Measurements from ENCODE around the gene CCDC184.
A peak's percentile ranks its signal among the peaks of the same experiment; 100 is the strongest.

CCDC184 gene

GRCh38 chr12:48189331-48190125 is 6.1 kb downstream of the CCDC184 start:
- H3K27ac ChIP-seq: no peak overlapping the region
- TF ChIP-seq ZFX (IDR thresholded peaks at IDR 0.05; ENCODE audit: borderline replicate concordance) (no peak), CTCF (IDR thresholded peaks at IDR 0.05) (peak; percentile 97)

GRCh38 chr12:48191096-48191495 is 7.7 kb downstream of the CCDC184 start:
- no peak overlapping the region for H3K27ac ChIP-seq
- no peak for TF ChIP-seq CTCF (IDR thresholded peaks at IDR 0.05)
- no peak for TF ChIP-seq ZFX (IDR thresholded peaks at IDR 0.05; ENCODE audit: borderline replicate concordance)

- TF ChIP-seq ZFX (IDR thresholded peaks at IDR 0.05; ENCODE audit: borderline replicate concordance) (no peak), CTCF (IDR thresholded peaks at IDR 0.05) (no peak)
- H3K27ac ChIP-seq: no peak overlapping the region
Observed at GRCh38 chr12:48192861-48193260, 9.4 kb downstream of the CCDC184 start.

DNA sequence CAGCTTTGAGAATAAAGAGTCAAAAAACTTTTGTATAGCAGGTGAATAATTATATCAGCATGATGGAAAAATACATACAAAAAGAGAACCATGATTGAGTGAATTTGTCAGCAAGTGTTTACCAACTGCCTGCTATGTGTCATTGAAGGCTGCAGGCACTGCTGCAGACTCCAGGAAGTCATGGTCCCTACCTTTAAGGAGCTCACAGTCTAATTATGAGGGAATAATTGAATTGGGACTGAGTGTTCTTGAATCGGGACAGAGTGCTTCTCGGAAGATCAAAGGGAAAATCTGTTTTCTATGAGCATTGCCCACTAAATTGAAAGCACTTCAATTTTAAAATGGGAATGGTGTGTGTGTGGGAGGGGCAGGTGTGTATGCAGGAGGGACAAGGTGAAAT is 10.2 kb downstream of the CCDC184 start:
- TF ChIP-seq CTCF (IDR thresholded peaks at IDR 0.05): no peak
- no peak for TF ChIP-seq ZFX (IDR thresholded peaks at IDR 0.05; ENCODE audit: borderline replicate concordance)
- no peak overlapping the region for H3K27ac ChIP-seq

- no peak for TF ChIP-seq CTCF (IDR thresholded peaks at IDR 0.05)
- TF ChIP-seq ZFX (IDR thresholded peaks at IDR 0.05; ENCODE audit: borderline replicate concordance): no peak
- H3K27ac ChIP-seq: no peak overlapping the region
Observed at GRCh38 chr12:48194799-48195201, 11.4 kb downstream of the CCDC184 start.

DNA sequence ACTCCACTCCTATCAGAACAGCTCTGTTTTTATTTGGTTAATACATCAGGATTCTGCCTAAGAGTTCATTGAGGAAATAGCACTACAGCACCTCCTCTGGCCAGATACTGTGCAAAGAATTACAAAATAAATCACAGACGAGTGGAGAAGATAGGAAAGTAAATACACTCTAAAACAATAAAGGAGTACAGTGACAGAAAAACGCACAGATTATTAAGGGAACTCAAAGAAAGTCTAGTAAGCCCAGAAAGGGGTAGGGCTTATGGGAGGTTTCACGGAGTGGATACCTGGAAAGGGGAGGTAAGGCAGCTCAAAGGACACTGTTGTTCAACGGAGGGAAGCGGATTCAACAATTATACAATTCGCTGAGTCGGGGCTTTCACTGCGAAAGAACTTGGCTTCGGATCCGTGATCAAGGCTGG is 14.1 kb downstream of the CCDC184 start:
- TF ChIP-seq CTCF (IDR thresholded peaks at IDR 0.05) (peak; percentile 68), ZFX (IDR thresholded peaks at IDR 0.05; ENCODE audit: borderline replicate concordance) (no peak)
- no peak overlapping the region for H3K27ac ChIP-seq

- TF ChIP-seq ZFX (IDR thresholded peaks at IDR 0.05; ENCODE audit: borderline replicate concordance): no peak
- TF ChIP-seq CTCF (IDR thresholded peaks at IDR 0.05): no peak
- H3K27ac ChIP-seq: no peak overlapping the region
Observed at GRCh38 chr12:48197971-48198671, 14.7 kb downstream of the CCDC184 start.

All from 22Rv1 (cell line).